SU-DHL-6 (cell line): Measurements from ENCODE around the gene LRP3.

Experiments
- CTCF ChIP-seq: fragments of 200-600 bp; sonication (generic); IDR thresholded peaks from one replicate; pipeline ENCODE4 v1.5.1; 2017; ENCODE audit warnings: antibody characterized with exemption, mild to moderate bottlenecking, low read length, moderate library complexity; ENCODE audit not compliant: insufficient read depth, poor library complexity, severe bottlenecking
- EZH2phosphoT487 ChIP-seq: fragments of 200-600 bp; sonication (generic), shearing (Covaris generic); conservative IDR thresholded peaks from 2 replicates; pipeline ENCODE4 v1.6.1; 2018; ENCODE audit warnings: mild to moderate bottlenecking, antibody characterized with exemption, low read length, moderate library complexity, mixed read lengths

DNA sequence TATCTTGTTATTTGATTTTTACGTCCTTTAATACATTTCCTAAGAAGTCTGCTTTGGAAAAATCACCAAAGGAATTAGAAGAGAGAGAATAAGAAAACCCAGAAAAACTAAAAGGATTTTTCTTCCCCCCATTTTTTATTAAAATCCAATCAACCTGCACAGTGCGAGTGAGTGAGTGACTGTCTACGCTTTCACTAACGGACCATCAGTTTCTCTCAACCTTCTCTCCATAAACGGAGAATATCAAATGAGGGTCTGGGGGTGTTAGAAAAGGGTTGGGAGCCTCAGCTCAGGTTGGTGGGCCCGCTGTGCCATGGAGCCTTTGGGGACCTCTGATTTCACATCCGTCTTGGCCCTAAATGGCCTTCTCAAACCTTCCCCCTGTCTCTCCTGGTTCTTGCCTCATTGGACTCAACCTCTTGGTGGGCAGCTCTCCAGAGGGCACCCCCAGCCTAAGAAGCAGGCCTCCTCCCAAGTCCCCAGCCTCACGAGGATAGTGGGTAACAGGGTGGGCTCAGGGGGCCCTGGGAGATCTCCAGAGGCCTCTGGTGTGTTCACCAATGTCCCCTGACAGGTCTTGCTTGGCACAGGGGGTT is 763 bp upstream of the LRP3 start:
- no peak for TF ChIP-seq CTCF
- TF ChIP-seq EZH2phosphoT487: no peak
